Embryonic facial prominence (tissue), 1 donor: ENCODE data around the gene RPL35.

Experiments used
- DNase-seq: peaks from one replicate; pipeline ENCODE4 v3.0.0-alpha.2; 2016; ENCODE audit errors: extremely low spot score

RPL35 gene

DNA sequence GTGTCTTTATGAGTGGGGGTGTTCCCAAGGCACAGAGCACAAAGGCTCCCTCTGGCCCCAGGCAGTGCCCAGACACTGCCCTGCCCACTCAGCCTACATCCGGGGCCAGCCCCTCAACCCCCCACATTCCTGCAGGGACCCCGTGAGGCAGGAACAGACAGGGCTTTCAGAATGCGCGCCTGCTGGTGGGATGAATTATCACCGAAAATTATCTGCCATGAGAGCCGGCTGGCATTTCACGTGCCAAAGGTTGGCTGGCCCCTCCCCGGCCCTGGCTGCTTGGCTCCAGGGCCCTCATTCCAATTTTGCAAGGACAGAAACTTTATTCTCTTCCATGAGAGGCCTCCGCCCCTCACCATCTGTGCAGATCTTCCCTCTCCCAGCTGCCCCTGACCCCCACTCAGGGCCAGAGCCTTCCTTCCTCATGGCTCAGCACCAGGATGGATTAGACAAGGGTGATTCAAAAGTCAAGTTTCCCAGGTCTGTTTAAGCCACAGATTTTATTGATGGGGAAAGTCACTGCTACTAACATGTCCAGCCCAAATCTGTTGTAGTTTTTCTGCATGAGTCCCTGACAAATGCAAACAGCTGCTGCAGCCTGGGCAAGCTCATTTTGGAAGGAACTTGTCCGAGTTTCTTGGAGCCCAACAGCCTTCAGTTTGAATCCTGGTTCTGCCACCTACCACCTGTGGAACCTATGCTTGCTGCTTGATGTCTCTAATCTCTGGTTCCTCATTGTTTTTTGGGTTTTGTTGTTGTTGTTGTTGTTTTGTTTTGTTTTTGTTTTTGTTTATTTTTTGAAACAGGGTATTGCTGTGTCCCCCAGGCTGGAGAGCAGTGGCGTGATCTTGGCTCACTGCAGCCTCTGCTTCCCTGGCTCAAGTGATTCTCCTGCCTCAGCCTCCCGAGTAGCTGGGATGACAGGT is 40.8 kb downstream of the RPL35 start:
- no peak for DNase-seq

DNA sequence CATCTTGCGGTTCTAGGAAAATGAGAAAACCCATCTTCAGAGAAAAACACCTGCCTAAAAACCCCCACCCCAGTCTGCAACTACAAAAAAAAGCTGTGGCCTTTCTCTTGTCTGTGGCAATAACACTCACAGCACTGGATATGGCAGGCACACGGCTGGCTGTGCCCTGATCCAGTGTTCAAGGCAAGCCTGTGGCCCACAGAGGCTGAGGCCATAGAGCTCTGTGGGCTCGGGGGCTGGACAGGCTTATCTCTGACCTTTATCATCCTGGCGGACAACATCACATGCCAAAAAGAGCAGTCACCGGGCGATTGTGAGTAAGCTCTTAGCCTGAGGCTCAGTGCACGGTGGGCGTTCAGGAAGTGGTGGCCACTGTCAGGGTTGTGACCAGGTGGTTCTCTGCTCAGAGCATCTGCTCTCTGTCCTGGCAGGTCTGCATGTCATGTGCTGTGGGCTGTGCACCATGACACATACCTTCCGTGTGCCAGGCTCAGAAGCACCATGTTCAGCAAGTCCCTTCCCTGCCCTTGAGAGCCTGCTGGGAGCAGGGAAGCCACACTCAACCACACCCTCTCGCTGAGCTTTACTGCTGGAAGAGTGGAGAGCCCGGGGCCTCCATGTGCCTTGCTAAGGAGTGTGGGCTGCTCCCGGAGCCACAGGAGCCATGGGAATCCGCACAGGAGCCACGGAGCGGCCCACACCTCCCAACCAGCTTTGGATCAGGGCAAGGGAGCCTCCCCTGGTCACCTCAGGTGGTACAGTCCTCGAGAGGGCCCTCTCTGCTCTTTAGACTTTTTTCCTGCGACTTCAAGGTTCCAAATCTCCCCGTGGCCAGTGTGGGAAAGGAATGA is 43.1 kb downstream of the RPL35 start:
- no peak for DNase-seq

DNA sequence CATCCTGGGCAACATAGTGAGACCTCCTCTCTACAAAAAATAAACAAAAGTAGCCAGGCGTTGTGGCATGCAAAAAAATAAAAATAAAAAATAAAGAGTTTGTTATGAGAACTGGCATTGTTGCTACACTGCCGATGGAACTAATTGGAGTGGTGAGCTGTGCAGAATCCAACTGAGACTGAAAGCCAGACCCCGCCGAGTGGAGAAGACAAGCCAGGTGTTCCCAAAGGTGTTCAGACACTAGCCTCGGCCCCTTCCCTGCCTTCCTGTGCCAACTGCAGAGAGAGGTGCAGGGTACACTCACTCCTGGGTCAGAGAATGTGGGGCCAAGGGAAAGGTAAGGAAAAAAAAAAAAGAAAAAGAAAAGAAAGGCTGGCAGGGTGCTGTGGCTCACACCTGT is 46.2 kb downstream of the RPL35 start:
- DNase-seq = no peak

DNA sequence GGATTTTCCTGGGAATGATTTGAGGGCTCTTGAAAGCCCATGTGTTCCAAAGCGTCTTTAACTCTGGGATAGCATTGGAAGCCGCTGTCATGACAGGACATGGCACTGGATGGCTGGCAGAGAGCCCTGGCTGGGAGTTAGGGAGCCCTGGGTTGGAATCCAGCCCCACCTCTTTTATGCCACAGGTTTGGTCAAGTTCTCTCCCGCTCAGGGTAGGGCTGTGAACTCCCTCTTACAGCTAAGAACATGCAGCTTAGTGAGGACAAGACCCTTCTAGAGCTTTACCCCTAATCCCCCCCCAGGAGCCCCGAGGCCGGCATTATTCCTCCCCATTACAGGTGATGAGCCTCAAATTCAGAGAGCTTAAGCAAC is 47.6 kb downstream of the RPL35 start:
- no peak for DNase-seq

DNA sequence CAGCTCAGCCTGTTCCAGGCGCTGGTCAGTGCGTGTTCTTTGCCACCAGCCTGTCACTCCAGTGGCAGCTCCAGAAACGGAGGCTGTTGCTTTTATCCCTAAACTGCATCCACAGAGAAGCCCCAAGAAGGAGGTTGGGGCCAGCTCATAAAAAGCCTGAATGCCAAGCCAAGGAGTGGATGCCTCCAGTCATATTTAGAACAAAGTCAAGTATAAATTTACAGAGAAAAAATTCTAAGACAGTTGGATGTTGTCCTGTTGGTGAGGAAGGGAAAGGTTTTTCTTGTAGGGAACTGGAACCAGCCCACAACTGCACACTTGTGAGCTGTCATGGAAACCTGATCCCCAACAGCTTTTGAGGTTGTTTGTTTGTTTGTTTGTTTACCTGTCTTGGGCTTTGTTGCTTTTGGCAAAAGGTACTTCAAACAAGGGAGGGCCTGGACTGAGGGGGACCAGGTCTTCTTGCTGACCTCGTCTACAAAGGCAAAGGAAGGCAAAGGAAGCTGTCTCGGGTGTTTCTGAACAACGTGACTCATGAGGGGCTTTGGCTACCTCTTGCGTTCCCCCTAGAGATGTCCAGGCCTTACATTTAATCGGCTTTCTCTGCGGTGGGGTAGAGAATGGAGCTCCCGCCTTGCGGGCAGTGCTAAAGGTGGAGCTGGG is 48.1 kb downstream of the RPL35 start:
- DNase-seq = no peak

DNA sequence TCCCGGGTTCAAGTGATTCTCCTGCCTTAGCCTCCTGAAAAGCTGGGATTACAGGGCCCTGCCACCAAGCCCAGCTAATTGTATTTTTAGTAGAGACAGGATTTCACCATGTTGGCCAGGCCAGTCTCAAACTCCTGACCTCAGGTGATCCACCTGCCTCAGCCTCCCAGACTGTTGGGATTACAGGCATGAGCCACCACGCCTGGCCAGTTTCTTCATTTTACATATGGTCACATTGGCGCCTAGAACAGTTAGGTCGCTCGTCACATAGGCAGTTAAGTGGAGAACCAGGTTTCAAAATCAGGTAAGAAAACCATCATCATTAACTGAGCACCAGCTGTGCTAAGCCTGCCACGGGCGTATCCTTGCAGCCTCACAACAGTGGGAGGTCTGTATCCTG is 48.7 kb downstream of the RPL35 start:
- DNase-seq = no peak

DNA sequence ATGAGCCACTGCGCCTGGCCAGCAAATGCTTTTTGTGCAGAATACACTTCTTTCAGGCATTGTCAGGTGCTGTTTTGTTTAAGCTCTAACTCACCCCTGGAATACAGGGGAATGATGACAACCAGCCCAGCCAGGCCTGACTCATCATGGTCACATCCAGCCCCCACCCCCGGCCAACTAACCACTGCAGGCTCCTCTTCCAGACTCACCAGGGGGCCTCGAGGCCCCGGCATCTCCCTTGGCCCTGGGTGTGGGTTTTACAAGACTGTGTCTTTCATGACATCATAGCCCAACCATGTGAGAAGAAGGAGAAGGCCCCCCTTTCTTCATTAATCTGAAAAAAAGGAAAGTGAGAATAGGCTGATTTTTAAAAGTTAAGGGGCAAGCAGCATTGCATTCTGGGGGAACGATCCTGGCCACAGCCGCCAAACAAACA is 49.3 kb downstream of the RPL35 start:
- no peak for DNase-seq

DNA sequence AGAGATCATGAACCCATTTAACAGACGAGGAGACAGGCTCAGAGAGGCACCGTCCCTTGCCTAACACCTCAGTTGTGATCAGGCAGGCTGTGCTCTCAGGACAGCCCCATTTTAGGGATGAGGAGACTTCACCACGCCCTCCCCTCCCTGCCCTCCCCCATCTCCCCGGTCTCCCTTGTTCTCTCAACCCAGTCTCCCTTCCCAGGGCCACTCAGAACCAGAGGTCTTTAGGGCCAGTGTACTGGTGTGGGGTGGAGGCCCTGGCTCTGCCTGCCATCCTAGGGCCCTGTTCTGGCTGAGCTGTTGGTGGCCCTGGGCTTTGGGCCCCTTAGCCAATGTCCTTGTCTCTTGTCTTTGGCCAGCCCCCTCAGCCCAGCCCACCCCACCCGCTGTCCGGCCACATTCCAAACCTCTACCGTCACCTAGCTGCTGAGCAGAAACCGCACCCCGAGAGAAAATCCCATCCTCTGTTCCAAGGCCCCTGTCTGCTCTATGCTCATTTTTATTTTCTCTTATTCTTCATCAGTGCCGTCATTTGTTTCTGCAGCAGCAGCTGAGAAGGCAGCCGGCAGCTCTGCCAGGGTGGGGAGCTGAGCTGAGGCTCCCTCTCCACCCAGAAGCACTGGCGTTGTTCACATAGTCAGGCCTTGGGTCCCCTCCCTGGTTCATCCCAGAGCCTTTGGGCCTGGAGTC is 50.9 kb downstream of the RPL35 start:
- no peak for DNase-seq

DNA sequence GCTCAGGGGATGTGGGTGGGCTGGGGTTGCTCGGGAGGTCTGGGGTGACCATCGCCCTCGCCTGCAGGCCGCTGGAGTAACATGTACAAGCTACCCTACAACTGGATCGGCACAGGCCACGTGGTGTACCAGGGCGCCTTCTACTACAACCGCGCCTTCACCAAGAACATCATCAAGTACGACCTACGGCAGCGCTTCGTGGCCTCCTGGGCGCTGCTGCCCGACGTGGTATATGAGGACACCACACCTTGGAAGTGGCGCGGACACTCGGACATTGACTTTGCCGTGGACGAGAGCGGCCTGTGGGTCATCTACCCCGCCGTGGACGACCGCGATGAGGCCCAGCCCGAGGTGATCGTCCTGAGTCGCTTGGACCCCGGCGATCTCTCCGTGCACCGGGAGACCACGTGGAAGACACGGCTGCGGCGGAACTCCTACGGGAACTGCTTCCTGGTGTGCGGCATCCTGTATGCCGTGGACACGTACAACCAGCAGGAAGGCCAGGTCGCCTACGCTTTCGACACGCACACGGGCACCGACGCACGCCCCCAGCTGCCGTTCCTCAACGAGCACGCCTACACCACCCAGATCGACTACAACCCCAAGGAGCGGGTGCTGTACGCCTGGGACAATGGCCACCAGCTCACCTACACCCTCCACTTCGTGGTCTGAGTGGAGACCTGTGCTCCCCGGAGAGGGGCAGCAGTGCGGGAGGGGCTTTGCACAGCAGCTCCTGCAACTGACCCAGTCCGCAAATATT is 51.8 kb downstream of the RPL35 start:
- DNase-seq = no peak

DNA sequence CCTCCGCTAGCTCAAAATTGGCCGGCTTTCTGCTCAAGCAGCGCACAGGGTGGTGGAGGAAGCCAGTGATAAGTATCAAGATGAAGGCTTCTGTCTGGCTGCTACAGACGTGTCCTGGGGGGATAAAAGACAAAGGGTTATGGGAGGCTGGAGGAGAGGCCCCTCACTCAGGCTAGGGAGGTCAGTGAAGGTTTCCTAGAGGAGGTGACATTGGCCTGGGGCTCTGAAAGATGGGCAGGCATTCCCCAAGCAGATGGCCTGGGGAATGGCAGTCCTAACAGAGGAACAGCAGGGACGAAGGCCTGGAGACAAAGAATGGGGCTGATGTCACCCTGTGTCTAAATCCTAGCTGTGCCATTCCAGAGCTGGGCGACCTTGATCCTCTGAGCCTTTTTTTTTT is 52.5 kb downstream of the RPL35 start:
- no peak for DNase-seq

DNA sequence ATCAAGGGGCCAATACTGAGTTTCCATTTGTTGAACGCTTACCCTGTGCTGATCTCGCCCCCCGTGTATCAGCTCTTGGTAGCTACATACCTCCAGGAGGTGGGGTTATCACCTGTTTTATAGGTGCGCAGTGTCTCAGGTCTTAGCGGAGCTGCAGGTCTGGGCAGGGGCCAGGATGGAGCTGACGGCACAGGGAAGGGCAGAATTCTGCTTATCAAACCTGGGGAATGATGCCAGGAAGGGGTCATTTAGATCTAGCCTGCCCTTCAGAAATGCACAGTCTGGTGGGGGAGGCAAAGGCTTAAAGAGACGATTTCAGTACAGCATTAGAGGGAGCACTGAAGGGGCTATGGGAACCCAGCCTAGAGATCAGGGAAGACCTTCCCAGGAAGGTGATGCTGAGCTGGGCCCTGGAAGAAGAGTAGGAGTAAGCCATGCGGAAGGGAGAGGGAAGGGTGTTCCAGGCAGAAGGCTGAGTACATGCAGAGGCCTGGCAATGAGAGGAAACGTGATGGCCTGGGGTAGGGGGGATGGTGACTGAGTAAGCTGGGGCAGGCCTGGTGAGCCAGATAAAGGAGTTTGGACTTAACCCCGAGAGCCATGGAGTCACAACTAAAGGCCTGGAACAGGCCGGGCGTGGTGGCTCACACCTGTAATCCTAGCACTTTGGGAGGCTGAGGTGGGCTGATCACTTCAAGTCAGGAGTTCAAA is 53.4 kb downstream of the RPL35 start:
- no peak for DNase-seq
